Activated naive CD4-positive, alpha-beta T cell treated with anti-CD3 and anti-CD28 coated beads, Interleukin-2, amount 10 ng/mL, durations not matched to agents 5 hours and 36 hours (primary cell): ENCODE results near the gene CFAP47. TPM values are rescaled to one million over a fixed set of nuclear protein-coding genes. Genes with fewer than 3 reads are reported as not detected.

ENCODE experiments used
- total RNA-seq, 2 experiments: library from RNA; stranded (reverse); gene quantifications; one replicate each; pipeline ENCODE4 v1.2.3, GENCODE V29; 2021

CFAP47 gene
- total RNA-seq: not detected

GRCh38 chrX:35919536-35920309, at the start of gene CFAP47:
CFAP47 (plus strand) TSS chrX:35919734; CDS start chrX:35919800, 66 bp downstream.

Other genes with a start within 250 kb of the CFAP47 start
- not detected for gene MAGEB16, start 121.4 kb upstream of the CFAP47 start, total RNA-seq